Glomerular visceral epithelial cell (primary cell): Measurements from ENCODE around the gene PHLPP1.
A peak's percentile ranks its signal among the peaks of the same experiment; 100 is the strongest.
"Not testable (repeated sequence)": the region's sequence is repeated elsewhere in the genome, so short reads cannot be mapped to it uniquely, and the experiment has no call there.

Experiments used
- DNase-seq: peaks from one replicate; pipeline ENCODE4 v3.0.0-alpha.2; 2016; ENCODE audit errors: extremely low spot score

Gene PHLPP1

GRCh38 chr18:62883937-62884735 lies 168.8 kb downstream of the PHLPP1 start:
- DNase-seq = no peak

DNA sequence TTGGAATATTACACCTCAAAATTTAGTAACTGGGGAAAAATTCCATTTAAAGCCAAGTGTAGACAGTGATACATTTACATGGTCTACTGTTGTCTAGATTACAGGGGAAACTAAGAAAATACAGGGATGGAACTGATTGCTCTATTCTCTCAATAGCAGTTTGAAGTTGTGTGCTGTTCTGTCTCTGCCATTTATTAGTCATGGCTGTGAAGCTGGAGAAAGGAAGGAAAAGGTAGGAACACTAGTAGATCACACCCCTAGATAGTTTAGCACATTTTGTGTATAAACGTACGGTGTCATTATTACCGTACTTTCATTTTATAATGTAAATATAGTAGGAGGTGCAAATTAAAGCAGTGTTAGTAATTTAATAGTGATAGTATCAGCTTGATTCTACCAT lies 170.5 kb downstream of the PHLPP1 start:
- DNase-seq = no peak

DNA sequence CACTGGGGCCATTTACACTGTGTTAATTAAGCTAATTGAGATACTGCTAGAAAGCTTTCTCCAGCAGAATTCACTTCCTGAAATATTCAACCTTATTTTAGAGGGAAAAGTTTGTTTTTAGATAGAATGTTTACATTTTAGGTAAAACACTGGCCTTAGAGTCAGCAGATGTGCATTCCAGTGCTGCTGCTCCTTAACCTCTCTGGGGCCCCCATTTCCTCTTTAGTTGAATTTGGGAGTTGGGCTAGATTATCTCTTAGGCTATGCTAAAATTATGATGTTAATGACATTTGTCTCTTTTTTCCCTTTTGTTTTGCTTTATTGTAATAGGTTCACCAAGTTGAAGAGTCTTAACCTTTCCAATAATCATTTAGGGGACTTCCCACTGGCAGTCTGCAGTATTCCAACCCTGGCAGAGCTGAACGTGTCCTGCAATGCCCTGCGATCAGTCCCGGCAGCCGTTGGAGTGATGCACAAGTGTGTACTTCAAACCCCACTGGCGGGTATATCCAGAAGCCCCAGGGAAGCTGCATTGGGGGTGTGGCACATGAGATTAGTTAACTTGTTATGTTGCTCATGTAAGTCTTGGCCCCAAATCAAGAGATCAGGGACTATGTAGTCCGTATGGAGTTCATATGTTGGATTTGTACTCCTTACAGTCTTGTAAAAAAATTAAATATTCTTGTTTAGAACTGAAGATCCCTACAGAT lies 179.5 kb downstream of the PHLPP1 start:
- no peak for DNase-seq

DNA sequence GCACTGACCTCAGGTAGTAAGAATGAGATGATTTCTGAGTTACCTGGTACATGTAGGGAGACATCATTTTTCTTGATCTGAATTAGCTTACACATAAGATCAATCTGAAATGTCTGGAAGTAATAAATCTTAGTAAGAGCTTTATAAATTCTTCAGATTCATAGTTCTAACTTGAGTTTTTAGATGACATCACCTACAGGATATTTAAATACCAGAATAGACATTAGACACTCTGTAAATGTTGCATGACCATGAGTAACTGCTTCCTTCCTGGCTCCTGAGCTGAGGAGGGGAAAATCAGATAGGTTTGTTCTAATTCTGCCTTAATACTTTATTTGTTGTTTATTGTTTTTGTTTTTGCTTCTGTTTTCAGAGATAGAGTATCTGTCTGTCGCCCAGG lies 181.8 kb downstream of the PHLPP1 start:
- DNase-seq = peak; percentile 38

DNA sequence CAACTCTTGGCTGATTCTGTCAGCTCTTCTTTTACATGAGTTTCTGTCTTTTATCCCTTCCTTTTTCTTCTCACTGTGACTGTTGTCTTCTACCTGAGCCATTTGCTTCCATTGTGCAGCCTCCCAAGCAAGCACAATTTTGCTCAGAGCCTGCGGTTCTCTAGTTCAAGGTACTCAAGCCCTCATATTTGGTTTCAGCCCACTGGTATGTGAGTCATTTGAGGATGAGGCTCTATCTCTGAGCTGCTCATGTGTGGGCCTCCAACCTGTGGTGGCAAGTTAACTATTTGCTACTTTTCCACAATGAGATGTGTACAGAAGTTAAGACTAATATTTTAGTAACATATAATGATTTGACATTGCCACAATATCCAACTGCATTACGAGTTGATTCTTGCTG lies 183.0 kb downstream of the PHLPP1 start:
- peak; percentile 66 for DNase-seq

- no peak for DNase-seq
Observed at GRCh38 chr18:62899534-62899933, 184.2 kb downstream of the PHLPP1 start.

DNA sequence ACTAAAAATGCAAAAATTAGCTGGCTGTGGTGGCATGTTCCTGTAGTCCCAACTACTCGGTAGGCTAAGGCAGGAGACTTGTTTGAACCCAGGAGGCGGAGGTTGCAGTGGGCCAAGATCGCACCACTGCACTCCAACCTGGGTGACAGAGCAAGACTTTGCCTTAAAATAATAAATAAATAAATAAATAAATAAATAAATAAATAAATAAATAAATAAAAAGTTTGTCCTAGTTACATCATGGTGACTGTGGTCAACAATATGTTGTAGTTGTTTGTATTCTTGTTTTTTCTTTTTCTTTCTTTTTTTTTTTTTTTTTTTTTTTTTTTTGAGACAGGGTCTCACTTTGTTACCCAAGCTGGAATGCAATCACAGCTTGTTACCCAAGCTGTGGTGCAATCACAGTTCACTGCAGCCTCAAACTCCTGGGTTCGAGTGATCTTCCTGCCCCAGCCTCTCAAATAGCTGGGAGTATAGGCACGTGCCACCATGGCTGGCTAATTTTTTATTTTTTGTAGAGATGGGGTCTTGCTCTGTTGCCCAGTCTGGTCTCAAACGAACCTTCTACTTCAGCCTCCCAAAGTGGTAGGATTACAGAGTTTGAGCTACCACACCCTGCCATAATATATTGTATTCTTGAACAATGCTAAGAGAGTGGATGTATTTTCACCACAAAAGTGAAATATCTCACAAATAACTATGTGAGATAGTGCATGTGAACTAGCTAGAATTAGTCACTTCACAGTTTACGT lies 185.0 kb downstream of the PHLPP1 start:
- no peak for DNase-seq

GRCh38 chr18:62902776-62903175 lies 187.4 kb downstream of the PHLPP1 start:
- DNase-seq = no peak

DNA sequence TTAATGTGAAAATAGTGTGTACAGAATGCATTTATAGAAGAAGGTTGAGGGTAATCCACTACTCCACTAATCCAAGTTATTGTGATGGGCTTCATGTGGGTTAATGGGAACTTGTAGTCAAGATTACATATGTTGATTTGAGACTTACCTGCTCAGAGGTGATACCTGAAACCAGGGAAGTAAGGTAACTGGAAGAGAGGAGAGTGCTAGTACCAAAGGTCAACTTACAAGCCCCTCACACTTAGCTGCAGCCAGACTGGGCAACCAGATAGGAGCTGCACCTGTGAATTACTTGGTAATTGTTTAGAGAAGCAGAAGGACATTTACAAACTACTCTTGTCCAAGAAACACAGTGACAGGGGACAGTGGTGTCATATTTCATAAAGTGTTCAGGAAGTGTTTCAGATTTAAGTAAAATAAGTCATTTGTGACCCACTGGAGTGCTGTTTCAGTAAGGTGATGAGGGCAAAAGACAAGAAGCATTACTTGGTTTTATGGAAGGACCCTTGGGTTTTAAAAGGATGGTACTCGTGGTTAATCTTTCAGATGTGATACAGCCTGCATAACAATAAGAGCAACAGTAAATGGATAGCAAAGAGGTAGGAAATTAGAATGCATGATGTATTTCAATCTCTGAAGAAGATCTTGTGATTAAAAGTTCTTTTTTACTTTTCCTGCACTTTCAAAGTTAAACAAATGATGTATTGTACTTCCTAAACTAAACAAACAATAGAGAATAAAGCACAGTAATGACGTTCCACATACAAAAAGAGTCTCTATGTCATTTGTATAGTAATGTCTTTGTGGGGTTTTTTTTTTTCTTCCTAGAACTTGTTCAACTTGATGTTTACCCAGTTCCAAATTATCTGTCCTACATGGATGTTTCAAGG lies 189.3 kb downstream of the PHLPP1 start:
- DNase-seq = no peak

GRCh38 chr18:62912885-62913284 lies 197.5 kb downstream of the PHLPP1 start:
- DNase-seq = no peak

- not testable (repeated sequence) for DNase-seq
Observed at GRCh38 chr18:62913824-62914223, 198.5 kb downstream of the PHLPP1 start.

DNA sequence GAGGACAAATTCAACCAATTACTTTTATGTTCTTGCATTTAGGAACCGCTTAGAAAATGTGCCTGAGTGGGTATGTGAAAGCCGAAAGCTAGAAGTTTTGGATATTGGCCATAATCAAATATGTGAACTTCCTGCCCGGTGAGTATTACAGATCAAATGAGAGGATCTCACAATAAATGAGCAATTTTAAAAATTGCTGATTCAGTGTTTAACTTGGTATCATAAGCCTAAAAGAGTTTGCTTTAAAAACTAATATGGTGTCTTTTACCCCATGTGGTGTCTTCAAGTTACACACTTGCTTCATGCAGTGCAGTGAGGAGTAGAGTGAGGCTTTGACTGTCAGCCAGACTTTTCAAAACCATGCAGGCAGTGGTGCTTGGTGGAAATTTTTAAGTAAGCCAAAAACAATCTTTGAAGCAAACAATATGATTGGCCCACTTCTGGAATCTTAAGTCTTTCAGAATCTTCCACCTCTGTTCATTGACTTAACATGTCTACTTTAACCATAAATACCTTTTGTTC lies 199.6 kb downstream of the PHLPP1 start:
- no peak for DNase-seq

DNA sequence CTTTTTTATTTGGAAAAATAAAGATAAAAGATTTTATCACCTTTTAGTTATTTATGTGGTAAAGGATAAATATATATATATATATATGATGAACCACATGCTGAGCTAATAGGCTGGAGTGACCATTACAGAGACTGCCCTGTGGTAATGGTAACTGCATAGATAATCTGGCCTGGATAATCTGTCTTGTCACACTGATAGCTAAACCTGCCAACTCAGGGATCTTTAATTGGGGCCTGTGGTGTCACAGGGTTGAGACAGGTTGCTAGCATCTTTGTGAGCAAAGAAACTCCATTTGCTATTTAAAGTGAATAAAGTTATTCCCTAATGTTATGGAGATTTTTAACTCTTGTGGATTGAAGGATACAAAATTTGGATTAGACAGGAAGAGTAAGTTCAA lies 203.0 kb downstream of the PHLPP1 start:
- no peak for DNase-seq

GRCh38 chr18:62919109-62919838 lies 203.9 kb downstream of the PHLPP1 start:
- no peak for DNase-seq

DNA sequence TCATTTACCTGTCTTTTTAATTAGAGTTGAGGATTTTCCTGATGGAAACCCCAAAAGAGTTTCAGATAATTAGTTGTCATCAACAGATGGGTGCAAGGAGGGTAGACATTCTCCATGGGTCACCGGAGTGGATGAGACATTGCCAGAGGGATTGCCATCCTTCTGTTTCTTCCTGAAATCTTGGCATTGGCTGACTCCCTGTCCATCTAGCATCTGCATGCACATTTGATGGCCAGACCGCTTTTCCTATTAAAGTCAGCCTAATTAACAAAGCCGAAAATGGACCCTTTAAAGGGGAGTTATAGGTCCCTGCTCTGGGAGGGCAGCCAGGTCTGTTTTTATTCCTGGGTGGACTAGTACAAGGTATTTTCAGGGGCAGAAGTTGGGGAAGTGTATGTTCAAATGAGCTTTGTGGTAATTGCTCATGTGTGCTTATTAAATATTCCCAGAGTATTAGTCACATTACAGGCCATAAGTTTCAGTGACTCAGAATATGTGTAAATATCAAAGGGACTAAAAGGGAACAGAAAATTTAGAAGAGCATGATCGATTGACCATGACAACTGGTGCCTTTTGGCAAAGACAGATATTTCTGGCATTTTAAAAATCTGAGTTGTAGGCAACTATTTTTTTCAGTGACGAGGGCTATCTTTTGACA lies 209.8 kb downstream of the PHLPP1 start:
- peak; percentile 43 for DNase-seq

- DNase-seq = no peak
Observed at GRCh38 chr18:62928326-62928725, 213.0 kb downstream of the PHLPP1 start.

GRCh38 chr18:62933261-62933887 lies 218.0 kb downstream of the PHLPP1 start:
- no peak for DNase-seq

DNA sequence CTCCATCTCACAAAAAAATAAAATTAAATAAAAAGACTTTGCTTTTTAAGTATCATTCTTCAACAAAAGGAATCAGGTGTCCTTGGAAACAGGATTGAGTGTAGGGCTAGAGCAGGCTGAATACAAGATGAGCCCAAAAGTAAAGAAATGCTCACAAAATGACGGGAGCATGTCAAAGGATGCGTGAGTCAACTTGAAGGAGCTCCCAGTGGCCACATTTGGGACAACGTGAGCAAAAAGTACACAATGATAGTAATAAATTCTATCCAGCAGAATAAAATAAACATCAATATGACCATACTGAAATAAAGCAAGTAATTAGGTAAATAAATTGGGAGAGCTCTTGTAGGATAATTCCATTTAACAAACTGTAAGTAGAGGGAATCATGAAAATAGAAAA lies 220.7 kb downstream of the PHLPP1 start:
- no peak for DNase-seq

GRCh38 chr18:62937065-62937464 lies 221.7 kb downstream of the PHLPP1 start:
- DNase-seq = no peak

DNA sequence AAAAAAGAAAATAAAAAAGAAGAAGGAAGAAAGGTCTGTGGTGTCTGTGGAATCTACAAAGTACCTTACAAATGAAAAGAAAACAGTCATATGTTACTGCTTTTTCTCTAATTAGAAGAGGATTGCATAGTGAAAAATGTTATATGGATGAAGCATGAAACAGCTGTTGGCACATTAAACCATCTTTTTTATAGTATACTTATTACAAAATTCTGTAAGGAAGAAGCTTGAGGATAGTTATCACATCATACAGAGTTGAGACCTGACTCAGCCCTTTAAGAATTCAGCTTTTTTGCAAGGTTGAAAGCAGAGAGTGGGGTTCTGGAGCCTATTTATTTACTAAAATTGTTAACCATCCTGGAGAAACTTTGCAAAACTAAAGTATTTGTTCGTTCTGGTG lies 222.7 kb downstream of the PHLPP1 start:
- no peak for DNase-seq
